Occipital lobe (tissue), 2 donors: ENCODE results near the gene ELAPOR1. TPM values are rescaled to one million over a fixed set of nuclear protein-coding genes. Genes with fewer than 3 reads are reported as not detected.

Experiments
- DNase-seq: peaks from one replicate; lab custom pipeline; 2025; lab: John Stamatoyannopoulos, UW
- total RNA-seq: library from RNA; depleted of rRNA; stranded (reverse); fragments of >200 nt; gene quantifications from one replicate; pipeline ENCODE4 v1.2.3, GENCODE V29; 2014

ELAPOR1 gene
- total RNA-seq = 19.5 TPM

GRCh38 chr1:109113590-109114341, at the start of gene ELAPOR1:
TSS of gene ELAPOR1 (plus strand) at chr1:109114115. CDS start at chr1:109114184, 69 bp downstream.
- peak; percentile 75 for DNase-seq

- DNase-seq = no peak
Observed at GRCh38 chr1:109065137-109065536, 48.8 kb upstream of the ELAPOR1 start.

DNA sequence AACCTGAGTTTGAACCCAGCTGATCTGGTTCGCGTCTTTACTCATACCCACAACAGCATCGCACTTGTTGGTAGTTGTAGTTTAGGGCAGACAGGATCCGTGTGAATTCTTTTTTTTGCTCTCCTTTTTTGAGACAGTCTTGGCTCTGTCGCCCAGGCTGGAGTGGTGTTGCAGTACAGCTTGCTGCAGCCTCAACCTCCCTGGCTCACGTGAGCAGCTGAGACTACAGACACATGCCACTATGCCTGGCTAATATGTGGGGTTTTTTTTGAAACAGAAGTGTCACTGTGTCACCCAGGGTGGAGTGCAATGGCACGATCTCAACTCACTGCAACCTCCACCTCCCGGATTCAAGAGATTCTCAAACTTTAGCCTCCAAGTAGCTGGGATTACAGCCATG, 46.0 kb upstream of the ELAPOR1 start:
- no peak for DNase-seq

- DNase-seq = no peak
Observed at GRCh38 chr1:109069294-109069693, 44.6 kb upstream of the ELAPOR1 start.

- DNase-seq = peak; percentile 94
Observed at GRCh38 chr1:109075531-109076490, 38.1 kb upstream of the ELAPOR1 start, which contains the start of gene TAF13. TSS of gene TAF13 (minus strand) at chr1:109076003. CDS start at chr1:109075947, 56 bp downstream.

GRCh38 chr1:109078317-109078716, 35.6 kb upstream of the ELAPOR1 start:
- no peak for DNase-seq

- DNase-seq = no peak
Observed at GRCh38 chr1:109079240-109079622, 34.7 kb upstream of the ELAPOR1 start.

GRCh38 chr1:109080441-109081082, 33.4 kb upstream of the ELAPOR1 start:
- DNase-seq = no peak

DNA sequence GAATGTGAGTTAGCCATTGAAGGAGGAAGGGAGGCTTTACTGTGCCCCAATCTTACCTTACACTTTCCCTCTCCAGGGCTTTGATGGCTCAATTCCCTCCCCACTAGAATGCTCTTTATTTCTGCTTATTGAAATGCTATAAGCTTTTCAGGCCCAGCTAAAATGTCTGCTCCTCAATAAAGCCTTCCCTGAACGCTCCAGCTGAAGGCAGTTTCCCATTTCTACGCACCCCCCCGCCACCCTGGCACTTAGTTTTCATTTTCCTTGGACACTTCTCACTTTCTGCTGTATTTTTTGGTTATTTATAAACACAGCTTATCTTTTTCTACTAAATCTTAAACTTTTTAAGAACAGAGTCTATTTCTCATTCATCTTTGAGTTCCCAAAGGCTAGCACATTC, 30.4 kb upstream of the ELAPOR1 start:
- no peak for DNase-seq

DNA sequence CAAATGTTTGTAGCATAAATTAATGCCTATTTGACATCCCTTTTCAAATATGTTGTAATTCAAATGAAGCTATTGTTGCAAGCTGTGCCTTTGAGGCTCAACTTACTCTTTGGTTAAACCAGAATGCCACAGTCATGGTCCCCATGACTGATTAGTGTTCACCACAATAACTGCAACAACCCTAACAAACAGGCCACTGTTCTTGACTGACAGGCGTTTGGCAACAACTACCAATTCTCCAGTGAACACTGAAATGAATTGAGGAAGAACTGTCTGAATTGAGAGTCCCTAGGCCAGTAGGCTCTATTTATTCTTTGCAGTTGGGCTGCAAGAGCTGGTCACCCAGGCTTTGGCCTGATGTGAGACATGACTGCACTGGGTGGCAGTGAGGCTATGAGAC, 30.0 kb upstream of the ELAPOR1 start:
- DNase-seq = peak; percentile 57

DNA sequence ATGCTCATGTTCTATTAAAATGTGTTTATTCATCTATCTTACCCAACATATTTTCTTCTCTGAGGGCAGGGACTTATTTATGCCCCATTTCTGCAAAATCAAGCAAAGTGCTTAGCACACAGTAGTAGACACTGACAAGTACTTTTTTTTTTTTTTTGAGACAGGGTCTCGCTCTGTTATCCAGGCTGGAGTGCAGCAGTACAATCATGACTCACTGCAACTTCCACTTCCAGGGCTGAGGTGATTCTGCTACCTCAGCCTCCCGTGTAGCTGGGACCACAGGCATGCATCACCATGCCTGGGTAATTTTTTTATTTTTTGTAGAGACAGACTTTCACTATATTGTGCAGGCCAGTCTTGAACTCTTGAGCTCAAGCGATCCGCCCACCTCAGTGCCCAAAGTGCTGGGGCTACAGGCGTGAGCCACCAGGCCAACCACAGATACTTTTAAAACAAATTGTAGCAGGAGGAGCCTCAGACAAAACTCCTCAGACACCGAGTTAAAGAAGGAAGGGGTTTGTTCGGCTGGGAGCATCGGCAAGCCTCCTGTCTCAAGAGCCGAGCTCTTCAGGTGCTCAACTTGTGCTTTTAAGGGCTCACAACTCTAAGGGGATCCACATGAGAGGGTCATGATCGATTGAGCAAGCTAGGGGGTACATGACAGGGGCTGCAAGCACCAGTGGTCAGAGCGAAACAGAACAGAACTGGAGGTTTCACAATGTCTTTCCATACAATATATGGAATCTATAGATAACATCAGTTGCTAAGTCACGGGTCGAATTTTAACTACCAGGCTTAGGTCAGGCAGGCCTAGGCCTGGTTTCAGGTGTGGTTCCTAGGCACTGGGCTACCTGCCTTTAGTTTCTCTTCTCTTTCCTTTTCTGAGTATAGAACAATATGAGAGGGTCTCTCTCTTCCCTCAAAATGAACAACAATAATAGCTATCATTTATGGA, 29.1 kb upstream of the ELAPOR1 start:
- no peak for DNase-seq

- DNase-seq = peak; percentile 79
Observed at GRCh38 chr1:109089242-109090015, 24.5 kb upstream of the ELAPOR1 start.

DNA sequence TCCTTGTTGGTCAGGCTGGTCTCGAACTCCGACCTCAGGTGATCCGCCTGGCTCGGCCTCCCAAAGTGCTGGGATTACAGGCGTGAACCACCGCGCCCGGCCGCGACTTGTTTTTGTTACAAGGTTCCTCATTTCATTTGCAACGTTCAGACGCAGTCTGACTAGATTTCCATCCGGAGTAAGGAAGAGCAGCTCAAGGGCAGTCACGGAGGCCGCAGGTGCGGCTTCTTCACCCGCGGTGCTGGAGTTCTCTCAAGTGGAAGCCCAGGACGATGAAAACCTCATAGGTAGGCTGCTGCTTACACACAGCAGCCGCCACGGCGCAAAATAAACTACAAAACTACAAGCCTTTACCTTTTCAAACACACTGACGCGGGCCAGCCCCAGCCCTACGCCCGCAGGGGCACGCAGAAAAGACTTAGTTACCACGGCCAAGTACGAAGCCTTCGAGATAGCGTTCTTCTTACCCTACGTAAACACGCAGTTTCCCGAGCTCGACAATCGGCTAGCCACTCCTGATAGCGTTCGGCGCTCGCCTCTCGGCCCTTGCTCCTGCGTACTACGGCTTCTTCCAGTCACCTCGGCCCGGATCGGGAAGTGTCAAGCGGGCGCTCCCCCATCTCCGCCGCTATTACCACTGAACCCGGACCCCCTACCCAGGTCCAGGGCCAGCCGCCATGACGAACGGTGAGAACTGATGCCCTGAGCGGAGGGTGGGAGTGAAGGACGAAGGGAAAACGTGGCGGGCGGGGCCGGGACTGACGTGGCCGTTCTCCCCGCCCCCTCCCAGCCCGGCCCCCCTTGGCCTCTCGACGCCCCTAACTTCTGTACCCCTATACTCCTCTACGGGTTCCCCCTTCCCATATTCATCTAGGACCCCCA, 23.5 kb upstream of the ELAPOR1 start, which contains the start of gene TMEM167B:
Gene TMEM167B (plus strand): TSS at position 569 of the 882 bp plus-strand sequence. CDS start 109 bp downstream, at position 678.
- peak; percentile 88 for DNase-seq

- no peak for DNase-seq
Observed at GRCh38 chr1:109091078-109091838, 22.7 kb upstream of the ELAPOR1 start.

GRCh38 chr1:109091839-109092193, 22.1 kb upstream of the ELAPOR1 start:
- no peak for DNase-seq

- no peak for DNase-seq
Observed at GRCh38 chr1:109094377-109094803, 19.5 kb upstream of the ELAPOR1 start.

DNA sequence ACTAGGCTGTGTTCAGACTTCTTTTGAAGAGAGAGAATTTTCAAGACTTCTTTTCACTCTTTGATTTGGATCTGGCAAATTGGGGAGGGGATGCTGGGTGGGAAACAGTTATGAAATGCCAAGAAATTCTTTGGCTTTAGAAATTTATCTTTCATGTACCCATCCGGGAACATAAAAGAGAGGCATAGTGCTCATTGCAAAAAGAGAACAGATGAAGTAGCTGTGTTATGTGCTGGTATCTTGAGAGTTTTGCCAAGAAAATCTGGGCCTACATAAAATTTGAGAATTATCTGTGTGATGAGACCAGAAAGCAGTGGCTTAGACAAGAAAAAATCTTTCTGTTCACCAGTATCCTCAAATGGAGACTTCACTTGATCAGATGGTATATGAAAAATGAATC, 19.0 kb upstream of the ELAPOR1 start:
- DNase-seq = no peak

DNA sequence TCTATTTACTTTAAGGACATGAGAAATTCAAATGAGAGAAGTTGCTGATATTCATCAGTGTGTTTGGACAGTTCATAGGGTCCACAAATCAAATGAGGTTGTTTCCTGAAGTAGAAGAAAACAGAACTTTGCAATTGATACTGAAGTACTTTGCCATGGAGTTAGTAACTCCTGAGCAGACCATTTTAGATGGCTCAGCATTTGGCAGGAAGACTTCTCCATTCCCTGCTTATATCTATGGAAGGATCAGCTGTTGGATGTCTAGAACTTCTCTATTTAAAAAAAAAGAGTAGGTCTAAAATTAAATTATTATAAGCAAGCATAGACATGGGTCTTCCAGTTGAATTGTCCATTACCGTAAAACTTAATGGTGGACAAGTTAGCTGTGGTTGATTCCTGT, 18.3 kb upstream of the ELAPOR1 start:
- DNase-seq = no peak
